AG04450 (cell line): Measurements from ENCODE around the gene NMBR. TPM values are rescaled to one million over a fixed set of nuclear protein-coding genes. Genes with fewer than 3 reads are reported as not detected.

Experiments used
- CTCF ChIA-PET: fragments of 300-600, 350-600 bp; formaldehyde crosslinking; extraction: SDS; loops from one replicate; lab custom pipeline; 2022; ENCODE audit warnings: antibody characterized with exemption, inconsistent platforms; lab: Charles Lee
- POLR2A ChIA-PET: fragments of 350-600 bp; formaldehyde crosslinking; extraction: SDS; loops from one replicate; lab custom pipeline; 2021; ENCODE audit warnings: antibody characterized with exemption, inconsistent platforms; lab: Yijun Ruan, JAX
- DNase-seq: peaks from one replicate; pipeline ENCODE4 v3.0.0-alpha.2; 2011; ENCODE audit warnings: low read depth, low spot score
- H3K27ac ChIP-seq: one replicate; pipeline ENCODE4 v1.5.1; 2012; ENCODE audit warnings: low read depth, low read length, control low read depth
- H3K27me3 ChIP-seq: one replicate; pipeline ENCODE4 v1.6.0; 2012; ENCODE audit warnings: low read length; ENCODE audit not compliant: control insufficient read depth, insufficient read depth
- H3K4me3 ChIP-seq: 2 replicates; pipeline ENCODE4 v1.5.1; 2011; ENCODE audit warnings: mild to moderate bottlenecking, low read depth, low read length, control low read depth
- H3K9me3 ChIP-seq: 2 replicates; pipeline ENCODE4 v1.5.1; 2012; ENCODE audit warnings: low read length; ENCODE audit not compliant: control insufficient read depth, insufficient read depth
- CTCF ChIP-seq: IDR thresholded peaks from 2 replicates; pipeline ENCODE4 v1.5.1; 2011; ENCODE audit warnings: low read depth, low read length, control low read depth, inconsistent platforms
- polyA plus RNA-seq: library from polyadenylated mRNA; depleted of rRNA; stranded (reverse); fragments of >200 nt; gene quantifications from 2 replicates; pipeline ENCODE4 v1.2.3, GENCODE V29; 2011

Gene NMBR
- polyA plus RNA-seq, 1 experiment, result 0.15 TPM

GRCh38 chr6:142172758-142173157 lies 25.8 kb upstream of the NMBR start:
- POLR2A ChIA-PET, result no interaction called here

GRCh38 chr6:142171351-142171750 lies 24.4 kb upstream of the NMBR start:
- no peak for TF ChIP-seq CTCF
- POLR2A ChIA-PET, result no interaction called here

More at GRCh38 chr6:142172758-142173157, 25.8 kb upstream of the NMBR start:
- Histone ChIP-seq H3K27me3 (no peaks in the 10 kb centered on the region), H3K4me3 (no peak overlapping the region), H3K9me3 (no peaks in the 10 kb centered on the region), H3K27ac (no peak overlapping the region)
- TF ChIP-seq CTCF, result no peak
- no peak for DNase-seq
- CTCF ChIA-PET, result interaction anchor here (1.2 kb wide), 1 partner anchor 8 kb away, joined by 3 read pairs; no protein-coding TSS in a partner anchor

GRCh38 chr6:142167486-142167885 lies 20.6 kb upstream of the NMBR start:
- Histone ChIP-seq H3K9me3 (no peaks in the 10 kb centered on the region), H3K27ac (no peak overlapping the region), H3K27me3 (no peaks in the 10 kb centered on the region), H3K4me3 (no peak overlapping the region)
- no peak for DNase-seq
- ChIA-PET CTCF (interaction anchor here (1.4 to 3.6 kb wide), 3 partner anchors 11 to 40 kb away, joined by 3 to 22 read pairs (median 18); no protein-coding TSS in a partner anchor), POLR2A (no interaction called here)
- TF ChIP-seq CTCF, result no peak

More at GRCh38 chr6:142171351-142171750, 24.4 kb upstream of the NMBR start:
- DNase-seq, result no peak
- Histone ChIP-seq H3K4me3 (no peak overlapping the region), H3K27me3 (no peaks in the 10 kb centered on the region), H3K9me3 (no peaks in the 10 kb centered on the region), H3K27ac (no peak overlapping the region)
- CTCF ChIA-PET, result interaction anchor here (0.7 to 3.6 kb wide), 5 partner anchors 13 to 37 kb away, joined by 3 to 30 read pairs (median 5); no protein-coding TSS in a partner anchor

- CTCF ChIA-PET, result interaction anchor here (1.4 to 3.3 kb wide), 2 partner anchors 11 to 41 kb away, joined by 3 to 22 read pairs; no protein-coding TSS in a partner anchor
- H3K9me3 ChIP-seq, result no peaks in the 10 kb centered on the region
- no peak overlapping the region for H3K4me3 ChIP-seq
- no peak for DNase-seq
- POLR2A ChIA-PET, result no interaction called here
- TF ChIP-seq CTCF, result no peak
- no peaks in the 10 kb centered on the region for H3K27me3 ChIP-seq
- H3K27ac ChIP-seq, result no peak overlapping the region
These were observed 20.1 kb upstream of the NMBR start for GRCh38 chr6:142167071-142167470.

GRCh38 chr6:142165227-142165626 lies 18.3 kb upstream of the NMBR start:
- TF ChIP-seq CTCF, result no peak
- Histone ChIP-seq H3K27ac (no peak overlapping the region), H3K4me3 (no peak overlapping the region), H3K9me3 (no peaks in the 10 kb centered on the region), H3K27me3 (no peaks in the 10 kb centered on the region)
- ChIA-PET POLR2A (interaction anchor here (1.2 kb wide), 1 partner anchor 19 kb away, joined by 3 read pairs; the partner anchor contains the start of genes NMBR and VTA1), CTCF (interaction anchor here (1.1 to 3.3 kb wide), 4 partner anchors 9 to 43 kb away, joined by 3 to 22 read pairs (median 10); partner anchors contain the start of genes NMBR and VTA1)
- DNase-seq, result no peak
